Left forelimb (tissue), 1 donor: ENCODE data around the gene PIK3R1.
A peak's percentile ranks its signal among the peaks of the same experiment; 100 is the strongest.
"Not testable (repeated sequence)": the region's sequence is repeated elsewhere in the genome, so short reads cannot be mapped to it uniquely, and the experiment has no call there.

Source experiments
- DNase-seq: peaks from one replicate; pipeline ENCODE4 v3.0.0-alpha.2; 2018; ENCODE audit warnings: low spot score

Gene PIK3R1

DNA sequence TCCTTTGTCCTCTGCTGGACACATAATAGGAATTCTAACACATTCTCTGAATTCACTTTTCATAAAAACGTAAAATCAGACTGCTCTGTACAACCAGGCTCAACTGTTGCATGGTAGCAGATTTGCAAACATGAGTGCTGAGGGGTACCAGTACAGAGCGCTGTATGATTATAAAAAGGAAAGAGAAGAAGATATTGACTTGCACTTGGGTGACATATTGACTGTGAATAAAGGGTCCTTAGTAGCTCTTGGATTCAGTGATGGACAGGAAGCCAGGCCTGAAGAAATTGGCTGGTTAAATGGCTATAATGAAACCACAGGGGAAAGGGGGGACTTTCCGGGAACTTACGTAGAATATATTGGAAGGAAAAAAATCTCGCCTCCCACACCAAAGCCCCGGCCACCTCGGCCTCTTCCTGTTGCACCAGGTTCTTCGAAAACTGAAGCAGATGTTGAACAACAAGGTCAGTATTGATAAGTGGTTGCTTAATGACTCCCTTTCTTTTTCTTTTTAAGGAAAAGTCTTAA is 11.1 kb downstream of the PIK3R1 start:
- DNase-seq = no peak

DNA sequence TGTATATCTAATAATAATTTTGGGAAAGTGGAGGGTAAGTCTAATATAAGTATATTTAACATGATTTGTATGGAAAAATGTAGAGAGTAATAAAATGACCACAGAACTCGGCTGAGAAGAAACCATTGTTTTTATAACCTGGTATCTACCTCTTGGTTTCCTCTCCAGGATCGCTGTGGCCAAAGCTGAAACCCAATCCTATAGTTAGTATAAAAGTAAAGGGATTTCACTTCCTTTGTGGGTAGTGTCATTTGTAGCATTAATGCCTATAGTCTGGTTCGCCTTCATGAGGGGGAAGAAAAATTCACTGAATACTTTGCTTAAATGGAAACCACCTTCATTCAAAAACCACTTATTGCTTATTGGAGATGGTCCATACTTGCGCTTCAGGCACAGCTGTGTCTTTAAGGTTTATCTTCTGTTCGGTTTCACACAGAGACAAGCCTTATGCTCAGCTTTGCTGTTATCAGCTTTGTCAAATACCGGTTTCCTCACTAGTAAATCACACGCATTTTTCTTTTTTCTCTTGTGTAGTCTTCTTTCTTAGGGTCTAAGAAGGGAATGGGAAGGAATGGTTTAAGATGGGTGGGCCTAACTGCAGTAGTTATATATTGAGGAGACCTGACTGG is 12.1 kb downstream of the PIK3R1 start:
- DNase-seq = no peak

- DNase-seq = no peak
These were observed 13.9 kb downstream of the PIK3R1 start for GRCh38 chr5:68229416-68229815.

GRCh38 chr5:68230285-68230684 is 14.7 kb downstream of the PIK3R1 start:
- no peak for DNase-seq

DNA sequence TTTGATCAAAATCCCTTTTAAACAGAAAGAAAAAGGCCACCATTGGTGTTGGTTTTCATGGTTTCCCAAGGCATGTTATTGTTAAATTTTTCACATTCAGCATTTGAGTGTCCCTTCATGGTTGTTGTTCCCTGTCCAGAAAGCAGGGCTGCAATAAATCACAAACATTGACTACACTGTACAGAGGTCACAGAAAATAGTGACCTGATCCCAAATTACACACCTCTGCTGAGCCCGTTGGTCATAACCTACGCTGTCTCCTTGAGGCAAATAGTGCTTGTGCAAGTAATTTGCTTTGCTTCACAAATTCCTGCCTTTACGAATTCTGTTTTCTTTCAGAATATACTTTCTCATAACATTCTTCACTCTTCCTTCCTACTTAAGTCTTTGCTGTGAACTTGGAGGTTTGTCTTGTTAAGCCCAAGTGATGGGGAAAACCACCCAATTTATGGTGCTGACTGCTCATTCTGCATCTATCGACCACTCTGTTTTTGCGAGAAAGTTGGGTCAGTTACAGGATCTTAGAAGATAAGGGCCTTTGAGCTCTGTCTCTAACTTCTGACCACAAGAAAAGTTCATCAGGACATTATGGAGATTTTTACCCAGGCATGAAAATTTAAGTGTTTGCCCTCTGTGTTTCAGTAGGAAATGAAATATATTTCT is 16.0 kb downstream of the PIK3R1 start:
- DNase-seq = no peak

GRCh38 chr5:68232277-68232676 is 16.7 kb downstream of the PIK3R1 start:
- DNase-seq = no peak

- DNase-seq = no peak
These were observed 17.5 kb downstream of the PIK3R1 start for GRCh38 chr5:68233075-68233474.

DNA sequence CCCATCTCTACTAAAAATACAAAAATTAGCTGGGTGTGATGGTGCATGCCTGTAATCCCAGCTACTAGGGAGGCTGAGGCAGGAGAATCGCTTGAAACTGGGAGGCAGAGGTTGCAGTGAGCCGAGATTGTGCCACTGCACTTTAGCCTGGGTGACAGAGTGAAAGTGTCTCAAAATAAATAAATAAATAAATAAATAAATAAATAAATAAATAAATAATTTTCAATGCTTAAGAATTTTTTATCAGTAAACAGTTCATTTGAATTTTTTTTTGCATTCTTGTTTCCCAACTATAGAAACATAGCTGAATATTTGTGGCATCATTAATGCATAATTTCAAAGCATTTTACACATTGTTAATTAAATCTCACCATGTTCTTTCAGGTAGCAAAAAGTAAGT is 19.7 kb downstream of the PIK3R1 start:
- DNase-seq = not testable (repeated sequence)

DNA sequence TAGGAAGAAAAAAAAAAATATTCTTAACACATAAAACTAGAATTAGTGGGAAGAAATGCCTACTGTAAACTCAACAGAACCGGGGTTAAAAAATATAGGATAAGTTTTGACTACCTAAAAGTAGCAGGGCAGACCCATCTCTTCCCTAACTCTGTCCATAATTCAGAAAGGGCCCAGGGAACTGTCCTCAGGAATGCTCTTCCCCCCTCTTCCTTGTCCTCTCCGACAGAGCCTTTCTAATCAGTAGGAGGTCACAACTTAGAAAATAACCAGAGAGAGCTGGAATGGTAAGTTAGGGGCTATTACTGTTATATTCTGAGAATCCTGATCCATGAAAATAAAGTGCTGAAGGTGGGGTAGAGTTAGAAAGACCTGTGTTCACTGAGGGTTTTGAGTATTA is 22.2 kb downstream of the PIK3R1 start:
- no peak for DNase-seq

DNA sequence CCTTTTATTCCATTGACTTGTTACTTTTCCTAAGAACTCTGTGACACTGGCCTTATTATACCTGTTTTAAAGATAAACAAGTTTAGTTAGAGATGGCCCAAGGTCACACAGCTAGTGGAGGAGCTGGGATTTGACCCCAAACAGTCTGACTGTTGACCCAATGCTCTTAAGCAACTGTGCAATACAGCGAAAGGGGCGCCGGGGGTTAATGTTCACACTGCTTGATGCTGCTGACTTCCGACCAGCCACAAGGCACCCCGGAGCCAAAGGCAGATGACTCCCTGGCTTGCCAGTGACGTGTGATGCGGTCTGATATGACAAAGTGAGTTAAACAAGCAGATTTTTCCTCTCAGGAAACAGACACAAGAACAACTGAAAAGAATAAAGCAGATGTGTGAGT is 23.9 kb downstream of the PIK3R1 start:
- no peak for DNase-seq

DNA sequence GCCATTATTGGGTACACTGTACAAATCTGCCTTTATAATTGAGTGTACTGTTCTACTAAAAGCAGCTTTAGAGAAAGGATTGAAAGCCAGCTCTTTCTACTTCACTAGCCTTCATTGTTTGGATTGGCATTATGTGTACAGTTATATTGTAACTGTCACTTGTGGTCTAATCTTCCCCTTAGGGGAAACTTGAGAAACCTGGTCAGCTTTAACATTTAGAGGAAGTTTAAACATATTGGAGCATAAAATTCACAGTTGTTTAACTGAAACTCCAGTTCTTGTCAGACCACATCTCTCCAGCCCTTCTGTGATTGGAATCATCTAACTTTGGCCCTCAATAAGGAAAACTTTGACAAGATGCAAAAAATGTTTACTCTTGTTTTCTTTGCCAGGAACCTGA is 24.6 kb downstream of the PIK3R1 start:
- no peak for DNase-seq

DNA sequence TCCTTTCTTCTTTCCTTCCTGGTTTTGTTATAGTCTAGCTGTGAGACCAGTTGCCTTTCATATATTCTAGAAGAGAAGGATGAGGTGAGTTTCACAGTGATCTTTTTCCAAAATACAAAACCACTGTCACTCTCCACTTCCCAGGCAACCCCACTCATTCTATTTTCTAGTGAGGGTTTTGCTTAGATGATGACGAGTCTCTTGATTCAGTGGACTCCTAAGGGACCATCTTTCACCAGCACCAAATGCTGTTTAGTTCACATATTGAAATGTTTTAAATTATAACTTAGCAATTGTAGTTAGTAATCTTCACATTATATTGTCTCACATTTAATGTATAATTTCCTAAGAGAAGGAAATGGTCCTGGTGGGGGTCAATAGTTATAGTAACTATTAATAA is 25.2 kb downstream of the PIK3R1 start:
- no peak for DNase-seq

DNA sequence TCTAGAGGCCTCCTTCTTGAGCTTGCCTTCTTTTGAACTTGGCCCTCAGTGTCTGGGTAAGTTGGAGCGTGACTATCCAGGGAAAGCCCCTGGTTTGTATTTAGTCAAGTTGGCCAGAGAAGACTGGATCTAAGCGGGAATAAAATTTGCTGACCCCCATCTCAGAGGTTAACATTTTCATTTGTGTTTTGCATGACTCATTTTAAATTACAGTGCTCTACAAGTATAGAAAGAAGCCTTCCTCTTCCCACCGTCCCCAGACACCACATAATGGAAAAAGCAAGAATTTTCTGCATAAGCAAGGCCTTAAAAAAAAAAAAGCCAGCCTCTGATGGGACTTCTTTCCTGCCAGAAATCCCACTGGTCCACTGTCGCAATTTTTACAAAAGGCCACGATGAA is 27.2 kb downstream of the PIK3R1 start:
- DNase-seq = no peak

DNA sequence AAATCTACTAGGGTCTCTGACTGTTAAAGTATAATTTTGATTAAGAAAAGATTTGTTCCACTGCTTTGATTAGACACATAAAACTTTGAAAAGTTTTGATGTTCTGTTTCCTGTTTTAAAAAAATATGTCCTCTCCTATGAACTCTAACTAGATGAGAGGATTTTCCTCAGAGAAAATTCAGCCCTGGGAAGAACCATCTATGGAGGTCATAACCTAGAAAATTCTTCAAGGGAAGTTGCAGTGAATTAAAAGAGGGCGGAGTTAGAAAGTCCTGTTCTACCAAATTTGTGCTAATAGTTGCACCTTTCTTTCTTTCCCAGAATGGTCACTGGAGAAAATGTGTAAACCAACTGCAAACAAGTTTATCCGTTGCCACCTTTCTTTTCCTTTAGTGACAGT is 27.7 kb downstream of the PIK3R1 start:
- DNase-seq = no peak

- DNase-seq = no peak
These were observed 28.1 kb downstream of the PIK3R1 start for GRCh38 chr5:68243681-68244080.

DNA sequence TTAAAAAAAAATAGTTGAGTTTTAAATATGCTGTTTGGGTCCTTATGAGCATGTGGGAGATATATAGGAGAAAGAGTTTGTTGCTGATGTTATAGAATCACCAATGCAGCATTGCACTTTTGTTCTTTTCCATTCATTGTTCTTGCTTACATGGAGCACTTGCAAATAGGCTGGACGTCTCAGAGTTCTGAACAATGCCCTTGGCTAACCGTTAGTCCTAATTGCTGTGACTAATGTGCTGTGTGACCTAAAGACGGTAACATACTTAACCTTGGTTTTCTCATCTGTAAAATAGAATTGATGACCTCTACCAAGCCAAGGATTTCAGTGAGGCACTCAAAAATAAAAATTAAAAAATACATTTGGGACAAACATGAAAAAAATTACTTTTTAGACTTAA is 29.8 kb downstream of the PIK3R1 start:
- DNase-seq = no peak

- DNase-seq = no peak
These were observed 31.2 kb downstream of the PIK3R1 start for GRCh38 chr5:68246802-68247201.

- no peak for DNase-seq
These were observed 32.1 kb downstream of the PIK3R1 start for GRCh38 chr5:68247627-68248026.

- DNase-seq = no peak
These were observed 33.3 kb downstream of the PIK3R1 start for GRCh38 chr5:68248896-68249295.

DNA sequence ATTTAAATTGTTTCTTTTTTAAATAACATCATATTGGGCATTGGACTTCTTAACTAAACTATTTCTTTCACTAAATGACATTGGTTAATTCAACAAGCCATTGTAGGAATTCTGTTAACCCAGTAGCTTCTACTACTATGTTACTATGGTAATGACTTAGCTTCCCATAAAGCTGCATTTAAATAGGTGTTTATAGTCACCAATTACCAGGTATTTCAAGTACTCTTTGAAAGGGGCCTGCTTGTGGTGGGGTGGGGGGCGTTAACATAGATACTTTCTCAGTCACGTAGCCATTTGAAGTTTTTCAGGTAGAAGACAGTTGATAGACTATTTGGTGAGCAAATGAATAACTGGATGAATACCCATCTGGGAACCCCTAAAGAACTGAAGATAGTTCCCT is 34.0 kb downstream of the PIK3R1 start:
- DNase-seq = no peak

- DNase-seq = no peak
These were observed 35.2 kb downstream of the PIK3R1 start for GRCh38 chr5:68250661-68251298.

GRCh38 chr5:68251386-68251785 is 35.8 kb downstream of the PIK3R1 start:
- DNase-seq = no peak

- peak; percentile 68 for DNase-seq
These were observed 36.4 kb downstream of the PIK3R1 start for GRCh38 chr5:68251804-68252522.
